Left ventricle myocardium superior (tissue), 1 donor: Measurements from ENCODE around the gene RBMS2. TPM values are rescaled to one million over a fixed set of nuclear protein-coding genes. Genes with fewer than 3 reads are reported as not detected.
"Not testable (repeated sequence)": the region's sequence is repeated elsewhere in the genome, so short reads cannot be mapped to it uniquely, and the experiment has no call there.

ENCODE experiments used
- ATAC-seq: fragments of 200-7000 bp; cut with Tn5 transposase; one replicate; pipeline ENCODE4 v1.9.1; 2020; ENCODE audit warnings: mild to moderate bottlenecking, moderate library complexity
- DNase-seq: peaks from one replicate; pipeline ENCODE4 v3.0.0-alpha.2; 2020
- intact Hi-C: fragments of 100-400 bp; cut with micrococcal nuclease; formaldehyde crosslinking; loops from one replicate; pipeline ENCODE4 v1.11.0; 2022
- long read RNA-seq: library from polyadenylated mRNA; unstranded; transcript quantifications from one replicate; pipeline ENCODE4 v2.0.0, GENCODE V29; 2021
- total RNA-seq: library from RNA; stranded (reverse); fragmentation: NEBNext Ultra II Directional; extraction: Animal tissue kit (Norgen Biotek cat#: 25700); gene quantifications from one replicate; pipeline ENCODE4 v1.2.1, GENCODE V29; 2021
- donor health status: DM: no; HTN: yes; CAD: no; lungs with severe emphysema.

RBMS2 gene
- 26.9 TPM for total RNA-seq
- long read RNA-seq, full-length matches to known transcripts: 1 of 12 reads
- long read RNA-seq, partial matches to known transcripts: 1 of 12 reads
- long read RNA-seq, other reads (novel, unspliced or antisense): 10 of 12 reads

DNA sequence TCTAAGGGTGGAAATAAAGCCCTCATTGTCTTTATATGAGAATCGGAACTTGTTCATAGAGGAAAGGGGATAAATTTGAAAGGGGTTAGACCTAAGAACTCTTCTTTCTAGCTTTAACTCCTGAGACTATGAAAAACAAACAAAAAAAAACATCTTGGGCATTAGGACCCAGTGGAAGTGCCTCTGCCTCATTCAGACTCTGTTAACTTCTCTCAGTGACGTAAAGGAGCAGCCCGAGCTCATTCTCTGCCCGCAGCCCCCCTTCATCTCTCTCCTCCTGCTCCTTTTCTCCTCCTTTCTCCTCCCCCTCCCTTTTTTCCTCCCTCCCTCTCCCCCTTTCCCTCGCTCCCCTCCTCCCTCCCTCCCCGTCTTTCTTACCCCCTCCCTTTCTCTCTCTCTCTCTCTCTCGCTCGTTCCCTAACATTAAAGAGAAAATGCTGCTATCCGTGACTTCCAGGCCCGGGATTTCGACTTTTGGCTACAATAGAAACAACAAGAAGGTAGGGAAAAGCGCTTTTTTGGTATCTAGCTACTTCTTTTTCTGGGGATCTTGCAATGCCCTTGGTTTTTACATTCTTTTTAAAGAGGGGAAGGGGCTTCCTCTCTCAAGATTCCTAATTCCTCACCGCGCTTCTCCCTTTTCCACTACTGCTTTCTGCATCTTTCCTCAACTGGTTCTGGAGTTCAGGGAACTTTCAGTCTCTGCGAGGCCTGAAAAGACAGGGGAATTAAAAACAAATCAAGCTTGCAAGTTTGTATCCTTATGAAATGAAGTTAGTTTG, at the start of gene RBMS2:
Gene RBMS2, plus strand, starts transcription at position 231 of the 782 bp plus-strand sequence. Its CDS starts 204 bp downstream, at position 435.
- intact Hi-C loops: loop anchor here (10.0 kb wide), 1 partner anchor 113 kb away; the partner anchor contains the start of gene BAZ2A
- peak; percentile 81 for DNase-seq
- ATAC-seq: peak; percentile 96

DNA sequence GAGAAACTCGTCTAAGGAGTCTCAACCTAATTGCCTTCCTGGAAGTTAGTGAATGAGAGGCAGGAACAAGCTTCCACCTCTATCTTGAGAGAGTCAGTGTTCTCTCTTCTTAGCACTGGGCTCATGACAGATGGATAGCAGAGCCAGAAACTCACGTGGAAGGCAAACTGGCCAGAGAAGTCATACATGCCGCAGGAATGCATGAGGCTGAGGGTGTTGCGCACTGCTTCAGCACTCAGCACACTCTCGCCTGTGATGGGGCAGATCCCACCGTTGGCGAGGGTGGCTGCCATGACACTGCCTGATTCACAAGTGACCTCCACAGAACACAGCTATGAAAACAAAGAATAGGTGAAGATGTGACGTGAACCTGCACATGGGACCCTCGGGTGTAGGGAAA, 47.2 kb upstream of the RBMS2 start:
- peak; percentile 59 for DNase-seq
- intact Hi-C loops: no loop called here
- ATAC-seq: peak; percentile 85

DNA sequence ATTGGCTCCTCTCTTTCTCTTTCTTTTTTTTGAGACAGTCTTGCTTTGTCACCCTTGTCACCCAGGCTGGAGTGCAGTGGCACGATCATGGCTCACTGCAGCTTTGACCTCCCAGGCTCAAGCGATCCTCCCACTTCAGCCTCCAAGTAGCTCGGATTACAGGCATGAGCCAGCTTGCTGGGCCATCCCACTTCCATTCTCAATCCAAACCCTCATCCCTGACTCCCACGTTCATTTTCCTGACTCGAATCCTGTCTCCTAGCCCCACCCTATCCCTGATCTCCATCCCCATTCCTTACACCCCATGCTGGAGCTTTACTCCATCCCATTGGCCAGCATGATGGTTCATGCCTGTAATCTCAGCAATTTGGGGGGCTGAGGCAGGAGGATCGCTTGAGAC, 45.5 kb upstream of the RBMS2 start:
- DNase-seq: no peak
- ATAC-seq: no peak
- intact Hi-C loops: no loop called here

GRCh38 chr12:56476972-56477432, 44.6 kb upstream of the RBMS2 start:
- ATAC-seq: no peak

DNA sequence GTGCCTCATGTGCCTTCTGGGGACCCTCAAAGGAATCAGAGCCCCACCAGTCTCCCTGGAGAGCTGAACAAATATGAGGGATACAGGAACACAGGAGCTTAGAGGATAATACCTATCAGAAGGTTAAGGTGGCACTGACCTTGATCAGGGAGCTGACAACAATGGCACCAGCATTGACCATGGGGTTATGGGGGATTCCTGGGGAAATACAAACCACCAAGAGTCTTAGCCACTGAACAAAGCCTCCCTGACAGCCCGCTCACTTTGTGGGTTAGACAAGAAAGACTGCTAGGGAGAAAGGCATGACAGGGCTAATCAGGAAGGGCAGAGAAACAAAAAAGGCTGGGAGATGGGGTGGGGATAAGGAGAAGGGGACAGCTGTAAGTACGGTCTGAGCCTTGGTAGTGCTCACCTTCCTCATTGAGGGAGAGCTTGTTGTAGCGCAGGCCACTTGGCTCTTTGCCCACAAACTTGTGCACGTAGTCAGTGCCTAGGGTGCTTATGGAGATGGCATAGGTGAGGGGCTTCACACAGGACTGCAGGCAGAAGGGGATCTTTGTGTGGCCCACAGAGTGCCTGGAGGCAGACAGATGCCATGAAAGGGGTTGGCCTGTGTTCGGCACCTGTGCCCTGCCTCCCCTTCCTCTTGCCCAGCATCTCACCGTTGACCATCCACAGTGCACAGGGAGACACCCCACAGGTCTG, 43.9 kb upstream of the RBMS2 start:
- intact Hi-C loops: no loop called here
- ATAC-seq: no peak

More at GRCh38 chr12:56476972-56477432, 44.6 kb upstream of the RBMS2 start:
- DNase-seq: no peak
- intact Hi-C loops: no loop called here

GRCh38 chr12:56479625-56480024, 42.0 kb upstream of the RBMS2 start:
- intact Hi-C loops: no loop called here
- DNase-seq (no peak), ATAC-seq (no peak)

More for the DNA sequence above, 43.9 kb upstream of the RBMS2 start:
- DNase-seq: no peak

GRCh38 chr12:56484566-56484965, 37.1 kb upstream of the RBMS2 start:
- DNase-seq (no peak), ATAC-seq (no peak)
- intact Hi-C loops: no loop called here

DNA sequence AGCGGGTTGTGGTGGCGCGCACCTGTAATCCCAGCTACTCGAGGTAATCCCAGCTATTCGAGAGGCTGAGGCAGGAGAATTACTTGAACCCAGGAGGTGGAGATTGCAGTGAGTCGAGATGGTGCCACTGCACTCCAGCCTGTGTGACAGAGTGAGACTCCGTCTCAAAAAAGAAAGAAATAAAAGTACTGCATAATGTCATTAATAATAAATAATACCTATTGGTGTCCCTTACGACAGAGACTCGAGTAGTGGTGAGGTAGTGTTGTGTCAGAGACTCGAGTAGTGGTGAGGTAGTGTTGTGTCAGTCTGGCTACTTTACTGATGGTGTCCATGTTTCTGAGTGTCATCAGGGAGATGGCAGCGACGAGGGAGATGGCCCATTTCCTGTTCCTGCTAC, 34.9 kb upstream of the RBMS2 start:
- DNase-seq (no peak), ATAC-seq (no peak)
- intact Hi-C loops: no loop called here

- peak; percentile 44 for DNase-seq
- intact Hi-C loops: no loop called here
- ATAC-seq: peak; percentile 54
Measured at GRCh38 chr12:56487448-56488040, 34.1 kb upstream of the RBMS2 start.

DNA sequence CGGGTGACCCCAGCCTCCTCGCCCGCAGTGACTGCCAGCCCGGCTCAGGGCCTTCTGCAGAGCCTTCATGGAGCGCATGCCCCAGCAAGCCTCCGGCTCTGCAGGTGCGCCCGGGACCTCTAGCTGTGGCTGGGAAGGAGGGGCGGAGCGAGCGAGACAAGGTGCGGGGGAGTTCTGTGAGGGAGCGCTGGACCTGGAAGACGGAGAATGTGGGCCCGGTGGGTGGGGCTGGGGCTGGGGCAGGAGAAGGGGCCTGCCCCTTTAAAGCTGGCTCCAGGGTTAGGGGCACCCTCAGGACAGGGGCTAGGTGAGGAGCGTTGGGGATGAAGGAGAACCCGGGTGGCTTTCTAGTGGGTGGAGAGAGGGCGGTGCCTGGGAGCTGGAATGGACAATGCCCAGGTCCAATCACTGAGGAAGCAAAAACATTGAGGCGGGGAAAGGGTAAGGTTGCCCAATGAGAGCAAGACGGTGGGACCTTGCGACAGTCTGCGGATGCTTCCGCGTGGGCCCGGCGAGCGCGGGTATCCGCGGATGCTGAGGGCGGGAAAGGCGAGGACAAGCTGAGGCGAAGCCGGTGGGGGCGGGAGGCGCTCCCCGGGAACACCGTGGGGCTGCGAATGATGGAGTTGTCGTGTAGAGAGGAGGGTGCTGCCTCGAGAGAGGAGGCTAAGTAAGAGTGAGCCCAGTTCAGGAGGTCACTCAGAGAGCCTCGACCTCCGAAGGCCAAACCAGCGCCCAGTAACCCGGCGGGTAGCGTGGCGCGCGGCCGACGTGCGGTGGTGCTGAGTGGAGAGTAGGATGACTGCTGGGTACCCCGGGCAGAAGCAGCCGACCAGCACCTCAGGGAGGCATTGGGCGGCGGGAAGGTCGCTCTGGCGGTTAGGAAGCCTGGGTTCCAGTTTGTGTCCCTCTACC, 33.3 kb upstream of the RBMS2 start, which contains the start of gene GLS2:
Gene GLS2, minus strand, starts transcription at position 121 of the 915 bp plus-strand sequence. Its CDS starts 43 bp downstream, at position 78.
- peak; percentile 82 for DNase-seq
- ATAC-seq: peak; percentile 98
- intact Hi-C loops: no loop called here

DNA sequence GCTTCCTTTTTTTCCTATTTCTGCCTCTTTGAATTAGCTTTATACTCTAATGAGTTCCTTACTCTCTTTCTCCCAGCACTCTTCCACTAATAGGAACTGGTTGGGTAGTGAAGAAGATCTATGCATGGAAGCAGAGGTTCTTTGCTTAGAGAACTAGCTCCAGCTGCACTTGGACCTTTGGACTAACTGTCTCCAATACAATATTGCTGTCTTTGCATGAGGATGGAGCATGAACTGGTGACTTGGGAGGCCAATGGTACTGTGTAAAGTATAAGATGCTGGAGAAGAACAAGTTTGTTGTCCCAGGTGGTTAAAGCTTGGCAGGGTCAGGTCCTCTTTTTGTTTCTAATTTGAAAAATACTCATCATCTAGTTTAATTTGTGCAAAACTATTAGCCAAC, 31.3 kb upstream of the RBMS2 start:
- intact Hi-C loops: no loop called here
- DNase-seq (no peak), ATAC-seq (no peak)

- ATAC-seq, intact Hi-C loops, DNase-seq: not testable (repeated sequence)
Measured at GRCh38 chr12:56493409-56494105, 28.1 kb upstream of the RBMS2 start.

- intact Hi-C loops, ATAC-seq, DNase-seq: not testable (repeated sequence)
Measured at GRCh38 chr12:56494106-56494415, 27.6 kb upstream of the RBMS2 start.

GRCh38 chr12:56494481-56494880, 27.1 kb upstream of the RBMS2 start:
- ATAC-seq, DNase-seq, intact Hi-C loops: not testable (repeated sequence)

DNA sequence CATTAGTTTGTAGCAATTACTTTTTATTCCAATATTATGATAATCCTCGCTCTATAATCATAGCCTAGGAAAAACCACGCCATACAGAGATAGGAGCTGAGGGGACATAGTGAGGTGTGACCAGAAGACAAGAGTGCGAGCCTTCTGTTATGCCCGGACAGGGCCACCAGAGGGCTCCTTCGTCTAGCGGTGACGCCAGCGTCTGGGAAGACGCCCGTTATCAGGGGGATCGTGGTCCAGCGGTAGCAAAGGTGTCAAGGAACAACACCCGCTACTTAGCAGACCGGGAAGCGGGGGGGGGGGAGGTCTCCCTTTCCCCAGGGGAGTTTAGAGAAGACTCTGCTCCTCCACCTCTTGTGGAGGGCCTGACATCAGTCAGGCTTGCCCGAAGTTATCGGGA, 24.9 kb upstream of the RBMS2 start:
- ATAC-seq, intact Hi-C loops: not testable (repeated sequence)
- DNase-seq: peak; percentile 63

DNA sequence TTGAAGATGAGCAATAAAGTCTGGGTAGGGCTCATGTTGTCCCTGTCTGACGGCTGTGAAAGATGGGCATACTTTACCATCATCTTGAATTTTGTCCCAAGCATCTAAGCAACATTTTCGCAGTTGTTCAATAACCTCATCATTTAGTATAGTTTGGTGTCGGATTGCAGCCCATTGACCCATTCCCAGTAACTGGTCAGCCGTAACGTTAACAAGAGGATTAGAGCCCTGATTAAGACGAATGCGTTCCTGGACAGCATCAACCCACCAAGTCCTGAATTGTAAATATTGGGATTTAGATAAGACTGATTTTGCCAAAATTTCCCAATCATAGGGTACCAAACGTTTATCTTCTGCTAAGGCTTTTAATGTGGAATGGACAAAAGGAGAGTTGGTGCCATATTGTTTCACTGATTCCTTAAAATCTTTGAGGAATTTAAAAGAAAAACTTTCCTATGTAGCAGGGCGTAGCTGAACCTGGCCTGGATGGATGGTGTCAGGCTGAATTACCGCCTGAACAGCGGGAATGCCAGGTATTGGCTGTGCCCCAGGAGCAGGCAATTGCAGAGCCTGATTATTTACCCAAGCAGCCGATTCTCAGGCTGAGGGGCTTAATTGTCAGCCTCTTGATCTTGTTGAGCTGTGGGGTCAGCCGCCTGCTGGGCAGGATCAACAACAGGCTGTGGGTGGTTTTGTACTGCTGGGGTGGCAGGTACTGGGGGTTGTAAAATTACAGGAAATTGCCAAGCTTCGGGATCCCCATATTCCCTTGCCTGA, 23.3 kb upstream of the RBMS2 start:
- ATAC-seq, intact Hi-C loops, DNase-seq: not testable (repeated sequence)

GRCh38 chr12:56499452-56499851, 22.2 kb upstream of the RBMS2 start:
- ATAC-seq, DNase-seq, intact Hi-C loops: not testable (repeated sequence)
